Endodermal cell (in vitro differentiated cells): ENCODE results near the gene ROR1. TPM values are rescaled to one million over a fixed set of nuclear protein-coding genes. Genes with fewer than 3 reads are reported as not detected.

ENCODE experiments used
- DNase-seq: peaks from one replicate; pipeline ENCODE4 v3.0.0-alpha.2; 2017
- H3K27ac ChIP-seq: 2 replicates; pipeline ENCODE4 v1.5.1; 2013; ENCODE audit warnings: mild to moderate bottlenecking, low read depth, low read length, moderate library complexity
- H3K27me3 ChIP-seq: 2 replicates; pipeline ENCODE4 v1.6.1; 2013; ENCODE audit warnings: mild to moderate bottlenecking, low read length, moderate library complexity; ENCODE audit not compliant: insufficient read depth, control insufficient read depth, poor library complexity, severe bottlenecking
- H3K36me3 ChIP-seq: 2 replicates; pipeline ENCODE4 v1.7.0; 2013; ENCODE audit warnings: mild to moderate bottlenecking, low read length, moderate library complexity; ENCODE audit not compliant: control insufficient read depth, insufficient read depth
- H3K4me1 ChIP-seq: one replicate; pipeline ENCODE4 v1.7.0; 2013; ENCODE audit warnings: low read length; ENCODE audit not compliant: control insufficient read depth, insufficient read depth
- H3K4me3 ChIP-seq: 2 replicates; pipeline ENCODE4 v1.5.1; 2013; ENCODE audit warnings: mild to moderate bottlenecking, low read length, moderate library complexity
- H3K9ac ChIP-seq: 2 replicates; pipeline ENCODE4 v1.6.1; 2013; ENCODE audit warnings: mild to moderate bottlenecking, low read length, moderate library complexity; ENCODE audit not compliant: poor library complexity, severe bottlenecking; ENCODE audit errors: extremely low read depth
- H3K9me3 ChIP-seq: 2 replicates; pipeline ENCODE4 v1.6.1; 2013; ENCODE audit warnings: mild to moderate bottlenecking, low read length, moderate library complexity; ENCODE audit not compliant: control insufficient read depth
- H3K27ac Mint-ChIP-seq: 2 replicates; pipeline ENCODE4 v1.8.0; 2020; ENCODE audit warnings: mixed read lengths
- H3K27me3 Mint-ChIP-seq: 2 replicates; pipeline ENCODE4 v1.8.0; 2021; ENCODE audit warnings: mild to moderate bottlenecking, mixed read lengths; ENCODE audit not compliant: insufficient read depth
- H3K36me3 Mint-ChIP-seq: 2 replicates; pipeline ENCODE4 v1.8.0; 2020; ENCODE audit warnings: low read depth, mixed read lengths
- H3K4me1 Mint-ChIP-seq: 2 replicates; pipeline ENCODE4 v1.8.0; 2020; ENCODE audit warnings: mixed read lengths
- H3K4me3 Mint-ChIP-seq: 2 replicates; pipeline ENCODE4 v1.8.0; 2020; ENCODE audit warnings: mild to moderate bottlenecking, moderate library complexity, mixed read lengths
- H3K9me3 Mint-ChIP-seq: 2 replicates; pipeline ENCODE4 v1.8.0; 2020; ENCODE audit warnings: mild to moderate bottlenecking, mixed read lengths
- CTCF ChIP-seq: fragments of 200-600 bp; sonication (generic); conservative IDR thresholded peaks from 2 replicates; pipeline ENCODE4 v1.5.0; 2021; ENCODE audit warnings: antibody characterized with exemption, mild to moderate bottlenecking
- WGBS, 2 experiments: methylation state at CpG; one replicate each; pipeline versions ENCODE4 v1.1.5 to v1.1.7; 2013; ENCODE audit warnings: missing lambda C conversion rate in 2 of 2, mixed read lengths in 1 of 2; ENCODE audit not compliant: insufficient coverage in 1 of 2, insufficient read length in 1 of 2; 5-methylcytosine and 5-hydroxymethylcytosine counted together
- total RNA-seq, 2 donors: library from RNA; stranded (reverse); fragmentation: NEBNext Ultra II Directional in 1 of 2; extraction: Animal tissue kit (Norgen Biotek cat#: 25700) in 1 of 2; gene quantifications; 2 replicates in 1 of 2; 3 replicates in 1 of 2; pipeline ENCODE4 v1.2.1, GENCODE V29; 2021

ROR1 gene
- total RNA-seq, 2 donors from 2014 or later: 77.4 to 77.9 TPM

- H3K27me3 Mint-ChIP-seq: no peaks in the 10 kb centered on the region
- no peaks in the 10 kb centered on the region for H3K9me3 ChIP-seq
- H3K4me1 ChIP-seq: no peaks in the 10 kb centered on the region
- H3K4me3 Mint-ChIP-seq: no peak overlapping the region
- H3K4me3 ChIP-seq: no peak overlapping the region
- H3K36me3 ChIP-seq: no peaks in the 10 kb centered on the region
- no peaks in the 10 kb centered on the region for H3K9me3 Mint-ChIP-seq
- DNase-seq: no peak
- H3K9ac ChIP-seq: no peak overlapping the region
- no peak overlapping the region for H3K27ac Mint-ChIP-seq
- H3K27me3 ChIP-seq: no peaks in the 10 kb centered on the region
- peaks cover 5% of the 10 kb centered on the region for H3K36me3 Mint-ChIP-seq
- H3K27ac ChIP-seq: no peak overlapping the region
- 93 to 94% methylated on average over 2 of the region's 2 CpGs for WGBS, 2 experiments
- no peak for TF ChIP-seq CTCF
- peaks cover 2% of the 10 kb centered on the region for H3K4me1 Mint-ChIP-seq
Measured at GRCh38 chr1:64087768-64088167, 314.0 kb downstream of the ROR1 start.

GRCh38 chr1:64090436-64090835, 316.6 kb downstream of the ROR1 start:
- Mint-ChIP-seq H3K4me3 (no peak overlapping the region), H3K27ac (no peak overlapping the region), H3K9me3 (no peaks in the 10 kb centered on the region), H3K27me3 (no peaks in the 10 kb centered on the region), H3K36me3 (peaks cover 5% of the 10 kb centered on the region), H3K4me1 (peaks cover 2% of the 10 kb centered on the region)
- Histone ChIP-seq H3K4me1 (no peaks in the 10 kb centered on the region), H3K27me3 (no peaks in the 10 kb centered on the region), H3K27ac (no peak overlapping the region), H3K4me3 (no peak overlapping the region), H3K9ac (no peak overlapping the region), H3K36me3 (no peaks in the 10 kb centered on the region), H3K9me3 (no peaks in the 10 kb centered on the region)
- DNase-seq: no peak
- 94 to 98% methylated on average over 3 of the region's 3 CpGs for WGBS, 2 experiments
- no peak for TF ChIP-seq CTCF

GRCh38 chr1:64092851-64093371, 319.1 kb downstream of the ROR1 start:
- Mint-ChIP-seq H3K4me1 (peaks cover 5% of the 10 kb centered on the region), H3K27ac (no peak overlapping the region), H3K4me3 (no peak overlapping the region), H3K36me3 (peaks cover 11% of the 10 kb centered on the region), H3K27me3 (no peaks in the 10 kb centered on the region), H3K9me3 (no peaks in the 10 kb centered on the region)
- Histone ChIP-seq H3K36me3 (no peaks in the 10 kb centered on the region), H3K27me3 (no peaks in the 10 kb centered on the region), H3K9ac (no peak overlapping the region), H3K4me1 (peaks cover 3% of the 10 kb centered on the region), H3K4me3 (no peak overlapping the region), H3K9me3 (no peaks in the 10 kb centered on the region), H3K27ac (no peak overlapping the region)
- WGBS, 2 experiments: 75 to 81% methylated on average over 5 of the region's 5 CpGs
- TF ChIP-seq CTCF: no peak
- no peak for DNase-seq
